Astrocyte (in vitro differentiated cells and primary cell): ENCODE measurements around the gene MYL12A. TPM values are rescaled to one million over a fixed set of nuclear protein-coding genes. Genes with fewer than 3 reads are reported as not detected.

ENCODE experiments used
- DNase-seq: peaks from one replicate; pipeline ENCODE4 v3.0.0-alpha.2; 2010; ENCODE audit warnings: low read depth
- FAIRE-seq: peaks from 2 replicates; lab custom pipeline; 2011; peaks lifted over from hg19 to GRCh38; lab: Jason Lieb, UNC
- H2AFZ ChIP-seq: 2 replicates; pipeline ENCODE4 v1.6.0; 2012; ENCODE audit warnings: low read depth, low read length, inconsistent platforms
- H3K27ac ChIP-seq: 2 replicates; pipeline ENCODE4 v1.5.1; 2011; ENCODE audit warnings: low read depth, low read length, inconsistent platforms
- H3K27me3 ChIP-seq: 2 replicates; pipeline ENCODE4 v1.6.0; 2011; ENCODE audit warnings: low read length, inconsistent platforms; ENCODE audit not compliant: insufficient read depth
- H3K36me3 ChIP-seq: 2 replicates; pipeline ENCODE4 v1.5.1; 2011; ENCODE audit warnings: low read length, inconsistent platforms; ENCODE audit not compliant: insufficient read depth
- H3K4me1 ChIP-seq: 2 replicates; pipeline ENCODE4 v1.5.1; 2011; ENCODE audit warnings: low read length, inconsistent platforms; ENCODE audit not compliant: insufficient read depth
- H3K4me2 ChIP-seq: 2 replicates; pipeline ENCODE4 v1.6.0; 2012; ENCODE audit warnings: low read length, inconsistent platforms
- H3K4me3 ChIP-seq: 2 replicates; pipeline ENCODE4 v1.5.1; 2011; ENCODE audit warnings: low read depth, mild to moderate bottlenecking, low read length, inconsistent platforms; ENCODE audit not compliant: insufficient read depth
- H3K79me2 ChIP-seq: 2 replicates; pipeline ENCODE4 v1.6.0; 2012; ENCODE audit warnings: mild to moderate bottlenecking, low read length, inconsistent platforms; ENCODE audit not compliant: insufficient read depth
- H3K9ac ChIP-seq: 2 replicates; pipeline ENCODE4 v1.6.0; 2012; ENCODE audit warnings: mild to moderate bottlenecking, low read length, inconsistent platforms
- H3K9me3 ChIP-seq: 2 replicates; pipeline ENCODE4 v1.5.1; 2012; ENCODE audit warnings: low read depth, mild to moderate bottlenecking, low read length, inconsistent platforms; ENCODE audit not compliant: insufficient read depth
- H4K20me1 ChIP-seq: 2 replicates; pipeline ENCODE4 v1.6.0; 2012; ENCODE audit warnings: low read length, inconsistent platforms; ENCODE audit not compliant: insufficient read depth
- H3K27ac Mint-ChIP-seq: one replicate; pipeline ENCODE4 v1.8.0; 2021; ENCODE audit warnings: mild to moderate bottlenecking, mixed read lengths; ENCODE audit not compliant: unreplicated experiment
- H3K27me3 Mint-ChIP-seq: one replicate; pipeline ENCODE4 v1.8.0; 2021; ENCODE audit warnings: low read depth, mixed read lengths; ENCODE audit not compliant: unreplicated experiment
- H3K36me3 Mint-ChIP-seq: one replicate; pipeline ENCODE4 v1.8.0; 2021; ENCODE audit warnings: low read depth, mixed read lengths; ENCODE audit not compliant: unreplicated experiment
- H3K4me1 Mint-ChIP-seq: one replicate; pipeline ENCODE4 v1.8.0; 2021; ENCODE audit warnings: low read depth, mixed read lengths; ENCODE audit not compliant: unreplicated experiment
- H3K4me3 Mint-ChIP-seq: one replicate; pipeline ENCODE4 v1.8.0; 2021; ENCODE audit warnings: mild to moderate bottlenecking, moderate library complexity, mixed read lengths; ENCODE audit not compliant: unreplicated experiment
- H3K9me3 Mint-ChIP-seq: one replicate; pipeline ENCODE4 v1.8.0; 2021; ENCODE audit warnings: mild to moderate bottlenecking, mixed read lengths; ENCODE audit not compliant: unreplicated experiment
- EZH2 ChIP-seq: IDR thresholded peaks from 2 replicates; pipeline ENCODE4 v1.6.1; 2012; ENCODE audit warnings: mild to moderate bottlenecking, low read length, inconsistent platforms; ENCODE audit not compliant: insufficient read depth
- total RNA-seq: library from RNA; stranded (reverse); gene quantifications from 2 replicates; pipeline ENCODE4 v1.2.1, GENCODE V29; 2021
- TF ChIP-seq, protein P1 (sequence below): IDR thresholded peaks from 2 replicates; pipeline ENCODE4 v1.5.1; 2011; ENCODE audit warnings: low read depth, mild to moderate bottlenecking, inconsistent platforms, low read length, moderate library complexity; ENCODE audit not compliant: insufficient read depth

The MYL12A gene
- total RNA-seq, 1 donor from 2014 or later, result 682 TPM

DNA sequence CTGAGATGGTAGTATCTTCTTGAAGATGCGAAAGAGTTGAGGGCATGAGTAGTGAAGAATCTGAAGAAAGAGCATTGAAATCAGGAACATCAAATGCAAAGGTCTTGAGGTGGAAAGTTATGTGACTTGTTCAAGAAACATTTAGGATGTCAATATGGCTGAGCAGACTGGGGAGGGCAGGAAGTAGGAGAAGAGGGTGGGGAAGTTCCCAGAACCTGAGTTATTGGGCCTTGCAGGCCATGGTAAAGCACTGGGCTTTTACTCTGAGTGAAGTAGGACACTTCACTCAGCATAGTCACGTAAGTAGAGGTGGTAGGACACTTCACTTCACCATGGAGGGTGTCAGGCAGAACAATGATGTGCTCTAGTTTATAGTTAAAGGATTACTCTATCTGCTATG, 11.8 kb upstream of the MYL12A start:
- Histone ChIP-seq H3K4me2 (no peak overlapping the region), H4K20me1 (no peaks in the 10 kb centered on the region), H3K79me2 (no peaks in the 10 kb centered on the region), H3K9me3 (no peaks in the 10 kb centered on the region), H3K36me3 (no peaks in the 10 kb centered on the region), H3K4me3 (no peak overlapping the region), H3K27ac (no peak overlapping the region), H3K27me3 (no peaks in the 10 kb centered on the region), H3K4me1 (no peaks in the 10 kb centered on the region), H2AFZ (no peak overlapping the region), H3K9ac (no peak overlapping the region)
- Mint-ChIP-seq H3K9me3 (peaks cover 5% of the 10 kb centered on the region), H3K4me1 (no peaks in the 10 kb centered on the region), H3K4me3 (no peak overlapping the region), H3K27me3 (no peaks in the 10 kb centered on the region), H3K36me3 (peaks cover 3% of the 10 kb centered on the region), H3K27ac (no peak overlapping the region)
- TF ChIP-seq, protein P1, sequence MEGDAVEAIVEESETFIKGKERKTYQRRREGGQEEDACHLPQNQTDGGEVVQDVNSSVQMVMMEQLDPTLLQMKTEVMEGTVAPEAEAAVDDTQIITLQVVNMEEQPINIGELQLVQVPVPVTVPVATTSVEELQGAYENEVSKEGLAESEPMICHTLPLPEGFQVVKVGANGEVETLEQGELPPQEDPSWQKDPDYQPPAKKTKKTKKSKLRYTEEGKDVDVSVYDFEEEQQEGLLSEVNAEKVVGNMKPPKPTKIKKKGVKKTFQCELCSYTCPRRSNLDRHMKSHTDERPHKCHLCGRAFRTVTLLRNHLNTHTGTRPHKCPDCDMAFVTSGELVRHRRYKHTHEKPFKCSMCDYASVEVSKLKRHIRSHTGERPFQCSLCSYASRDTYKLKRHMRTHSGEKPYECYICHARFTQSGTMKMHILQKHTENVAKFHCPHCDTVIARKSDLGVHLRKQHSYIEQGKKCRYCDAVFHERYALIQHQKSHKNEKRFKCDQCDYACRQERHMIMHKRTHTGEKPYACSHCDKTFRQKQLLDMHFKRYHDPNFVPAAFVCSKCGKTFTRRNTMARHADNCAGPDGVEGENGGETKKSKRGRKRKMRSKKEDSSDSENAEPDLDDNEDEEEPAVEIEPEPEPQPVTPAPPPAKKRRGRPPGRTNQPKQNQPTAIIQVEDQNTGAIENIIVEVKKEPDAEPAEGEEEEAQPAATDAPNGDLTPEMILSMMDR, result no peak
- no peak for TF ChIP-seq EZH2
- DNase-seq (no peak), FAIRE-seq (no peak)

DNA sequence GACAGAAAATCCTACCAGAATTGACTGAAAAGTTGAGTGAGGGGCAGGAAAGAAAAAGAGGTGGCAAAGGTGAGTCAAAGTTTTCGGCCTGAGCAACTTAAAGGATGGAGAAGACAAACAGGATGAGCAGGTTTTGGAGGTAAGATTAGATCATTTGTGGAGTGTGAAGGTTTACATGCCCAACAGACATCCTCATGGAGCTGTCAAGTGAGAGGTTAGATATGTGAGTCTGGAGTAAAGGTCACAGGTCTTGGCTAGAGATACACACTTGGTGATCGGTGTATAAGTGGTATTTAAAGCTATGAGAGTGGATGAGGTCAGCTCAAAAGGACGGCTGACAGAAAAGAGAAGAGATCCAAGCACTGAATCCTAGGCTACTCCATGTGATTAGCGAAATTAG, 11.1 kb upstream of the MYL12A start:
- H3K9me3 ChIP-seq, result no peaks in the 10 kb centered on the region
- Mint-ChIP-seq H3K4me3 (no peak overlapping the region), H3K4me1 (no peaks in the 10 kb centered on the region), H3K27me3 (no peaks in the 10 kb centered on the region), H3K9me3 (peaks cover 8% of the 10 kb centered on the region), H3K36me3 (peaks cover 3% of the 10 kb centered on the region), H3K27ac (no peak overlapping the region)
- H3K27ac ChIP-seq, result no peak overlapping the region
- H4K20me1 ChIP-seq, result no peaks in the 10 kb centered on the region
- no peak for DNase-seq
- TF ChIP-seq, protein P1, result no peak
- TF ChIP-seq EZH2, result no peak
- H3K36me3 ChIP-seq, result no peaks in the 10 kb centered on the region
- FAIRE-seq, result no peak
- no peaks in the 10 kb centered on the region for H3K4me1 ChIP-seq
- no peaks in the 10 kb centered on the region for H3K27me3 ChIP-seq
- no peak overlapping the region for H3K4me3 ChIP-seq
- H3K4me2 ChIP-seq, result no peak overlapping the region
- H3K79me2 ChIP-seq, result no peaks in the 10 kb centered on the region
- no peak overlapping the region for H3K9ac ChIP-seq
- no peak overlapping the region for H2AFZ ChIP-seq

DNA sequence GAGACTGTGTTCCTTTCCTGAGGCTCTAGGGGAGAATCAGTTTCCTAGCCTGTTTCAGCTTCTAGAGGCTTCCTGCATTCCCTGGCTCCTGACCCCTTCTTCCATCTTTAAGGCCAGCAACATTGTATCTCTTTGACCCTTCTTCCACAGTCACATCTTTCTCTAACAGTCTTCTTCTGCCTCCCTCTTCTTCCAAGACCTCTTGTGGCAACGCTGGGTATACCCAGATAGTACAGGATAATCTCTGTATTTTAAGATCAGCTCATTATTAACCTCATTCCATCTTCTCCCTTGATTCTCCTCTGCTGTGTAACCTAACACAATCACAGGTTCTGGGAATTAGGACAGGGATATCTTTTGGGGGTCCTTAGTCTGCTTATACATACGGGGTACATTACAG, 8.9 kb upstream of the MYL12A start:
- no peaks in the 10 kb centered on the region for H3K4me1 Mint-ChIP-seq
- TF ChIP-seq, protein P1, result no peak
- no peak for TF ChIP-seq EZH2
- H3K36me3 ChIP-seq, result no peaks in the 10 kb centered on the region
- DNase-seq (no peak), FAIRE-seq (no peak)
- H3K27me3 Mint-ChIP-seq, result no peaks in the 10 kb centered on the region
- peaks cover 8% of the 10 kb centered on the region for H3K9me3 Mint-ChIP-seq
- H3K9me3 ChIP-seq, result no peaks in the 10 kb centered on the region
- no peak overlapping the region for H3K27ac ChIP-seq
- no peak overlapping the region for H3K9ac ChIP-seq
- no peak overlapping the region for H2AFZ ChIP-seq
- no peaks in the 10 kb centered on the region for H3K27me3 ChIP-seq
- peaks cover 6% of the 10 kb centered on the region for H3K36me3 Mint-ChIP-seq
- H3K4me3 Mint-ChIP-seq, result no peak overlapping the region
- H3K4me3 ChIP-seq, result no peak overlapping the region
- no peak overlapping the region for H3K27ac Mint-ChIP-seq
- H3K79me2 ChIP-seq, result no peaks in the 10 kb centered on the region
- no peaks in the 10 kb centered on the region for H4K20me1 ChIP-seq
- no peak overlapping the region for H3K4me2 ChIP-seq
- no peaks in the 10 kb centered on the region for H3K4me1 ChIP-seq
